ENCODE measurements around the gene KRTAP2-3. TPM values are rescaled to one million over a fixed set of nuclear protein-coding genes. Genes with fewer than 3 reads are reported as not detected.
"Not testable (repeated sequence)": the region's sequence is repeated elsewhere in the genome, so short reads cannot be mapped to it uniquely, and the experiment has no call there.

The KRTAP2-3 gene
- total RNA-seq, 1 experiment from 2014 or later = not detected

GRCh38 chr17:41069031-41069430, 9.1 kb upstream of the KRTAP2-3 start:
- Mint-ChIP-seq H3K27ac (ENCODE audit: low read depth, unreplicated experiment) (no peak overlapping the region), H3K9me3 (ENCODE audit: unreplicated experiment) (no peaks in the 10 kb centered on the region), H3K4me1 (ENCODE audit: insufficient read depth, unreplicated experiment) (peaks cover 8% of the 10 kb centered on the region), H3K4me3 (ENCODE audit: unreplicated experiment) (no peak overlapping the region), H3K27me3 (ENCODE audit: insufficient read depth, unreplicated experiment) (no peaks in the 10 kb centered on the region), H3K36me3 (ENCODE audit: insufficient read depth, unreplicated experiment) (peaks cover 4% of the 10 kb centered on the region)
- ChIA-PET CTCF (no interaction called here), POLR2A (no interaction called here)
- no TSS peak for BruUV-seq (replicated peaks)
- intact Hi-C loops (cut with micrococcal nuclease) = loop anchor here (10.0 kb wide), 1 partner anchor 154 kb away; no protein-coding TSS in a partner anchor
- DNase-seq (ENCODE audit: unreplicated experiment) = no peak
- TF ChIP-seq CTCF (IDR thresholded peaks at IDR 0.05; ENCODE audit: unreplicated experiment) = no peak

GRCh38 chr17:41067281-41067680, 7.4 kb upstream of the KRTAP2-3 start:
- BruUV-seq (replicated peaks) = no TSS peak
- ChIA-PET POLR2A (no interaction called here), CTCF (no interaction called here)
- intact Hi-C loops (cut with micrococcal nuclease) = loop anchor here (10.0 kb wide), 1 partner anchor 152 kb away; no protein-coding TSS in a partner anchor
- no peak overlapping the region for H3K27ac Mint-ChIP-seq (ENCODE audit: low read depth, unreplicated experiment)
- H3K4me3 Mint-ChIP-seq (ENCODE audit: unreplicated experiment) = no peak overlapping the region
- no peak for DNase-seq (ENCODE audit: unreplicated experiment)
- peaks cover 4% of the 10 kb centered on the region for H3K36me3 Mint-ChIP-seq (ENCODE audit: insufficient read depth, unreplicated experiment)
- H3K4me1 Mint-ChIP-seq (ENCODE audit: insufficient read depth, unreplicated experiment) = peaks cover 8% of the 10 kb centered on the region
- H3K27me3 Mint-ChIP-seq (ENCODE audit: insufficient read depth, unreplicated experiment) = no peaks in the 10 kb centered on the region
- no peak for TF ChIP-seq CTCF (IDR thresholded peaks at IDR 0.05; ENCODE audit: unreplicated experiment)
- H3K9me3 Mint-ChIP-seq (ENCODE audit: unreplicated experiment) = no peaks in the 10 kb centered on the region

GRCh38 chr17:41065829-41066624, 6.1 kb upstream of the KRTAP2-3 start, which contains the start of gene KRTAP2-4:
Gene KRTAP2-4, minus strand, starts transcription at chr17:41065879. Its CDS starts 34 bp downstream, at chr17:41065845.
- Mint-ChIP-seq H3K36me3 (ENCODE audit: insufficient read depth, unreplicated experiment) (peaks cover 4% of the 10 kb centered on the region), H3K9me3 (ENCODE audit: unreplicated experiment) (no peaks in the 10 kb centered on the region), H3K4me3 (ENCODE audit: unreplicated experiment) (no peak within 1 kb of the TSS), H3K27me3 (ENCODE audit: insufficient read depth, unreplicated experiment) (no peaks in the 10 kb centered on the region), H3K27ac (ENCODE audit: low read depth, unreplicated experiment) (no peak within 1 kb of the TSS), H3K4me1 (ENCODE audit: insufficient read depth, unreplicated experiment) (peaks cover 14% of the 10 kb centered on the region)
- intact Hi-C loops (cut with micrococcal nuclease) = loop anchor here (10.0 kb wide), 1 partner anchor 151 kb away; no protein-coding TSS in a partner anchor
- POLR2A ChIA-PET = no interaction called here
- no TSS peak for BruUV-seq (replicated peaks)
- CTCF ChIA-PET = no interaction called here
- TF ChIP-seq CTCF (IDR thresholded peaks at IDR 0.05; ENCODE audit: unreplicated experiment) = no peak
- DNase-seq (ENCODE audit: unreplicated experiment) = peak; percentile 41

GRCh38 chr17:41065016-41065689, 5.2 kb upstream of the KRTAP2-3 start:
- BruUV-seq (replicated peaks); H3K4me3 Mint-ChIP-seq (ENCODE audit: unreplicated experiment); CTCF ChIA-PET; DNase-seq (ENCODE audit: unreplicated experiment); H3K9me3 Mint-ChIP-seq (ENCODE audit: unreplicated experiment); H3K27me3 Mint-ChIP-seq (ENCODE audit: insufficient read depth, unreplicated experiment); H3K36me3 Mint-ChIP-seq (ENCODE audit: insufficient read depth, unreplicated experiment); H3K27ac Mint-ChIP-seq (ENCODE audit: low read depth, unreplicated experiment); POLR2A ChIA-PET: not testable (repeated sequence)
- intact Hi-C loops (cut with micrococcal nuclease) = loop anchor here (10.0 kb wide), 1 partner anchor 150 kb away; no protein-coding TSS in a partner anchor
- H3K4me1 Mint-ChIP-seq (ENCODE audit: insufficient read depth, unreplicated experiment) = peaks cover 20% of the 10 kb centered on the region
